HEK293 (cell line): ENCODE data around the gene NRTN.

Experiments
- CTCF ChIA-PET: fragments of 350-600 bp; formaldehyde crosslinking; extraction: SDS; loops from one replicate; lab custom pipeline; 2021; ENCODE audit warnings: antibody characterized with exemption; lab: Yijun Ruan, JAX
- POLR2A ChIA-PET: fragments of 300-600 bp; formaldehyde crosslinking; extraction: SDS; loops from one replicate; lab custom pipeline; 2020; ENCODE audit warnings: antibody characterized with exemption, inconsistent platforms; lab: Yijun Ruan, JAX
- H3K27ac ChIP-seq: fragments of 200-500 bp; sonication (Bioruptor generic); 2 replicates; pipeline ENCODE4 v1.5.1; 2014; ENCODE audit warnings: low read depth, low read length, control low read depth, inconsistent platforms; ENCODE audit errors: extremely low read depth
- H3K36me3 ChIP-seq, 2 experiments: fragments of 200-500 bp in 1 of 2; sonication (Bioruptor generic) in 1 of 2; 1 replicate in 1 of 2; 2 replicates in 1 of 2; pipeline ENCODE4 v1.5.1; 2014 to 2017; ENCODE audit warnings: inconsistent platforms in 2 of 2, low read length in 2 of 2; ENCODE audit not compliant: control insufficient read depth in 2 of 2, insufficient read depth in 1 of 2
- H3K4me1 ChIP-seq: fragments of 200-500 bp; sonication (Bioruptor generic); 2 replicates; pipeline ENCODE4 v1.5.1; 2014; ENCODE audit warnings: mild to moderate bottlenecking, low read length, inconsistent platforms; ENCODE audit not compliant: control insufficient read depth, insufficient read depth
- H3K4me3 ChIP-seq: 2 replicates; pipeline ENCODE4 v1.5.1; 2011; ENCODE audit warnings: low read depth, mild to moderate bottlenecking, control low read depth, low read length, moderate library complexity
- H3K9me3 ChIP-seq: fragments of 200-500 bp; sonication (Bioruptor generic); 2 replicates; pipeline ENCODE4 v1.5.1; 2014; ENCODE audit warnings: low read depth, low read length, inconsistent platforms; ENCODE audit not compliant: control insufficient read depth, insufficient read depth
- GLI4 ChIP-seq: fragments of 450-650 bp; formaldehyde crosslinking; IDR thresholded peaks from 2 replicates; pipeline ENCODE4 v1.5.1; 2016; ENCODE audit warnings: missing biosample characterization, missing genetic modification characterization
- KLF16 ChIP-seq: fragments of 450-650 bp; formaldehyde crosslinking; IDR thresholded peaks from 2 replicates; pipeline ENCODE4 v1.5.1; 2017; ENCODE audit warnings: missing biosample characterization, missing genetic modification characterization
- KLF7 ChIP-seq: fragments of 450-650 bp; formaldehyde crosslinking; IDR thresholded peaks from 2 replicates; pipeline ENCODE4 v1.5.1; 2016; ENCODE audit warnings: missing biosample characterization, missing genetic modification characterization, borderline replicate concordance
- KLF9 ChIP-seq: fragments of 450-650 bp; formaldehyde crosslinking; IDR thresholded peaks from 2 replicates; pipeline ENCODE4 v1.5.1; 2016; ENCODE audit warnings: missing biosample characterization, missing genetic modification characterization, low read depth
- SP2 ChIP-seq: fragments of 450-650 bp; formaldehyde crosslinking; IDR thresholded peaks from 2 replicates; pipeline ENCODE4 v1.5.1; 2016; ENCODE audit warnings: missing biosample characterization, missing genetic modification characterization
- ZBTB1 ChIP-seq: fragments of 450-650 bp; formaldehyde crosslinking; IDR thresholded peaks from 2 replicates; pipeline ENCODE4 v1.5.1; 2016; ENCODE audit warnings: missing biosample characterization, missing genetic modification characterization
- ZBTB17 ChIP-seq: fragments of 450-650 bp; formaldehyde crosslinking; IDR thresholded peaks from 2 replicates; pipeline ENCODE4 v1.5.1; 2016; ENCODE audit warnings: missing biosample characterization, missing genetic modification characterization
- ZFHX2 ChIP-seq: fragments of 450-650 bp; formaldehyde crosslinking; conservative IDR thresholded peaks from 2 replicates; pipeline ENCODE4 v1.5.1; 2016; ENCODE audit warnings: missing biosample characterization, missing genetic modification characterization
- ZNF138 ChIP-seq: fragments of 450-650 bp; formaldehyde crosslinking; IDR thresholded peaks from 2 replicates; pipeline ENCODE4 v1.5.1; 2016; ENCODE audit warnings: missing biosample characterization, missing genetic modification characterization, borderline replicate concordance
- ZNF157 ChIP-seq: fragments of 450-650 bp; formaldehyde crosslinking; IDR thresholded peaks from 2 replicates; pipeline ENCODE4 v1.5.1; 2016; ENCODE audit warnings: missing biosample characterization, missing genetic modification characterization
- ZNF175 ChIP-seq: fragments of 450-650 bp; formaldehyde crosslinking; IDR thresholded peaks from 2 replicates; pipeline ENCODE4 v1.5.1; 2016; ENCODE audit warnings: missing biosample characterization, missing genetic modification characterization
- ZNF24 ChIP-seq: fragments of 450-650 bp; formaldehyde crosslinking; IDR thresholded peaks from 2 replicates; pipeline ENCODE4 v1.5.1; 2016; ENCODE audit warnings: missing biosample characterization, missing genetic modification characterization
- ZNF366 ChIP-seq: fragments of 450-650 bp; formaldehyde crosslinking; conservative IDR thresholded peaks from 2 replicates; pipeline ENCODE4 v1.5.1; 2016; ENCODE audit warnings: missing biosample characterization, missing genetic modification characterization
- ZNF426 ChIP-seq: fragments of 450-650 bp; formaldehyde crosslinking; IDR thresholded peaks from 2 replicates; pipeline ENCODE4 v1.5.1; 2017; ENCODE audit warnings: missing biosample characterization, missing genetic modification characterization, mild to moderate bottlenecking, inconsistent platforms, moderate library complexity
- ZNF473 ChIP-seq: fragments of 450-650 bp; formaldehyde crosslinking; IDR thresholded peaks from 2 replicates; pipeline ENCODE4 v1.5.1; 2017; ENCODE audit warnings: missing biosample characterization, missing genetic modification characterization
- ZNF521 ChIP-seq: fragments of 450-650 bp; formaldehyde crosslinking; IDR thresholded peaks from 2 replicates; pipeline ENCODE4 v1.5.1; 2017; ENCODE audit warnings: missing biosample characterization, mild to moderate bottlenecking, missing genetic modification characterization
- ZNF530 ChIP-seq: fragments of 450-650 bp; formaldehyde crosslinking; IDR thresholded peaks from 2 replicates; pipeline ENCODE4 v1.5.1; 2016; ENCODE audit warnings: low read depth, missing biosample characterization, missing genetic modification characterization
- ZNF600 ChIP-seq: fragments of 450-650 bp; formaldehyde crosslinking; IDR thresholded peaks from 2 replicates; pipeline ENCODE4 v1.5.1; 2016; ENCODE audit warnings: missing biosample characterization, missing genetic modification characterization
- ZNF623 ChIP-seq: fragments of 450-650 bp; formaldehyde crosslinking; IDR thresholded peaks from 2 replicates; pipeline ENCODE4 v1.5.1; 2016; ENCODE audit warnings: missing biosample characterization, missing genetic modification characterization
- ZNF843 ChIP-seq: fragments of 450-650 bp; formaldehyde crosslinking; IDR thresholded peaks from 2 replicates; pipeline ENCODE4 v1.5.1; 2016; ENCODE audit warnings: missing biosample characterization, missing genetic modification characterization
- TF ChIP-seq, protein P1 (sequence below): fragments of 450-650 bp; formaldehyde crosslinking; IDR thresholded peaks from 2 replicates; pipeline ENCODE4 v1.5.1; 2016; ENCODE audit warnings: missing biosample characterization, missing genetic modification characterization

The NRTN gene

DNA sequence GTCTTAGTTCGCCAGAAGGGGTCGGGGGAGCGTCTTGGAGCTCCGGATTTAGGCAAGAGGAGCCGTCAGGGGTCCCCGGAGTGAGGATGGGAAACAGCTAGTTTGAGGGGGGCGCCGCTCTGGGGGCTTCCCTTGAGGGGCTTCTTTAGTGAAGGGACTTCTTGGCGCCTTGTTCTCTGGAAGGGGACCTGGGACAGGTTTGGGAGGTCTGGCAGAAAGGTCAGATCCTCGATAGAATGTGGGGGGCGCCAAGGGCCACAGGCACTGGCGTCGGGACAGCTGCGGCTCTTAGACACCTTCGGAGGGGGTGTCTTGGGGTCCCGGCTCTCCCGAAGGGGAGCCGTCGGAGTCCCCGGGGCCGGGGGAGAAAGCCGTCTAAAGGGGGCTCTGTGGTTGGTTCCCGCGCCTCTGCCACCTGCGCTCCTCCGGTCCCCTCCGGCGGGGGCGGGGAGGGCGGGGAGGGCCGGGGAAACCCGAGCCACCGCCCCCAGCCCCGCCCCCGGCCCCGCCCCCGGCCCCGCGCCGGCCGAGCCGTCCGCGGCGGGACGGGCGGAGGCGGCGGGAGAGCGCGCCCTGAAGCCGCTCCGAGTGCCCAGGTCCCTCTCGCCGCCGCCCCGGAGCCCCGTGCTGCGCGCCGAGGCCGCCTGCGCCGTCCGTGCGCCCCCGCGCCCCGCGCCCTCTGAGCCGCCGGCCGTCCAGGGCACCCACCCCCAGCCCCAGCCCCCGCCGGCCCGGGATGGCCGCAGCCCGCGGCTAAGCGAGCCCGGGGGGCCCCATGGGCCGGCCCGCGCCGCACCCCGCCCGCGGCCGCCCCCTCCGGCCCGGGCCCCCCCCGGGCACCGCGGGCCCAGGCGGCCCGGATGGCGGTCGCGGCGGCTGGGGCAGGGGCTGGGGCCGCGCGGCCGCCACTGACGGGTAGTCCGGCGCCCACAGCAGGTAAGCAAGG is at the start of gene NRTN (continued):
- TF ChIP-seq SP2 (peak; percentile 38; the same call in 1 of the 2 replicates), KLF7 (no peak), ZNF600 (tag by site-specific recombination) (no peak), GLI4 (tag by site-specific recombination) (no peak), ZNF138 (no peak), KLF9 (tag by site-specific recombination) (peak; percentile 71; the same call in 1 of the 2 replicates), ZNF426 (tag by site-specific recombination) (no peak), ZBTB1 (no peak), ZFHX2 (tag by site-specific recombination) (no peak), ZNF521 (tag by site-specific recombination) (no peak)
- TF ChIP-seq, protein P1, sequence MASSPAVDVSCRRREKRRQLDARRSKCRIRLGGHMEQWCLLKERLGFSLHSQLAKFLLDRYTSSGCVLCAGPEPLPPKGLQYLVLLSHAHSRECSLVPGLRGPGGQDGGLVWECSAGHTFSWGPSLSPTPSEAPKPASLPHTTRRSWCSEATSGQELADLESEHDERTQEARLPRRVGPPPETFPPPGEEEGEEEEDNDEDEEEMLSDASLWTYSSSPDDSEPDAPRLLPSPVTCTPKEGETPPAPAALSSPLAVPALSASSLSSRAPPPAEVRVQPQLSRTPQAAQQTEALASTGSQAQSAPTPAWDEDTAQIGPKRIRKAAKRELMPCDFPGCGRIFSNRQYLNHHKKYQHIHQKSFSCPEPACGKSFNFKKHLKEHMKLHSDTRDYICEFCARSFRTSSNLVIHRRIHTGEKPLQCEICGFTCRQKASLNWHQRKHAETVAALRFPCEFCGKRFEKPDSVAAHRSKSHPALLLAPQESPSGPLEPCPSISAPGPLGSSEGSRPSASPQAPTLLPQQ: no peak

DNA sequence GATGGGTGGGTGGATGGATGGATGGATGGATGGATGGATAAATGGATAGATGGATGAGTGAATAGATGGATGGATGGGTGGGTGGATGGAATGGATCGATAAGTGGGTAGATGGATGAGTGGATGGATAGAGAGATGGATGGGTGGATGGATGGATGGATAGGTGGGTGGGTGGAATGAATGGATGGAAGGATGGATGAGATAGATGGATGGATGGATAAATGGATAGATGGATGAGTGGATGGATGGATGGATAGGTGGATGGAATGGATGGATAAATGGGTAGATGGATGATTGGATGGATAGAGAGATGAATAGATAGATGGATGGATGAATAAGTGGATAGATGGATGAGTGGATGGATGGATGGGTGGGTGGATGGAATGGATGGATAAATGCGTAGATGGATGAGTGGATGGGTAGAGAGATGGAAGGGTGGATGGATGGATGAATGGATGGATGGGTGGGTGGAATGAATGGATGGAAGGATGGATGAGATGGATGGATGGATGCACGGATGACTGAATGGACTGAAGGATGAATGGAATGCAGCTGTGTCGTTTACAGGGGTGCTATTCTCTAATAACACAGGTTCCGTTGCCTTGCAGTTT is 42.2 kb upstream of the NRTN start:
- no peaks in the 10 kb centered on the region for H3K9me3 ChIP-seq
- ChIA-PET CTCF (no interaction called here), POLR2A (no interaction called here)
- no peaks in the 10 kb centered on the region for H3K36me3 ChIP-seq
- no peaks in the 10 kb centered on the region for H3K4me1 ChIP-seq
- peak; percentile 99 for TF ChIP-seq ZNF366 (tag by site-specific recombination)
- TF ChIP-seq KLF16 (tag by site-specific recombination): no peak
- TF ChIP-seq ZBTB17 (tag by site-specific recombination): peak; percentile 99
- no peak for TF ChIP-seq ZNF843 (tag by site-specific recombination)
- no peak for TF ChIP-seq ZNF157 (tag by site-specific recombination)
- no peak for TF ChIP-seq ZNF530 (tag by site-specific recombination)
- TF ChIP-seq ZNF623 (tag by site-specific recombination): no peak
- H3K27ac ChIP-seq: no peak overlapping the region
- H3K4me3 ChIP-seq: no peak overlapping the region

DNA sequence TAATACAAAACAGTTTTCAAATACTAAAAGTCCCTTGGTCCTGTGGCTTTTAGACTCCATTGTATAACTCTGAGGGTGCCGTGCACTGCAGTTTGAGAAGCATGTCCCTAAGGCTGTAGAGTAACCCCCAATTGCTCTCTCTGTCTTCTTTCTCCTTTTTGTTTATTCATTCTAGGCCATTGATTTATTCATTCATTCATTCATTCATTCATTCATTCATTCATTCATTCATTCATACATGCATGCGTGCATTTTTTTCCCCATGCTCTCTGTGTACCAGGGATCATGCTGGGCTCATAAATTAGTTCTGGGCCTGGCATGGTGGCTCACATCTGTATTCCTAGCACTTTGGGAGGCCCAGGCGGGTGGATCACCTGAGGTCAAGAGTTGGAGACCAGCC is 39.6 kb upstream of the NRTN start:
- Histone ChIP-seq H3K9me3 (no peaks in the 10 kb centered on the region), H3K4me1 (no peaks in the 10 kb centered on the region), H3K4me3 (no peak overlapping the region), H3K36me3 (no peaks in the 10 kb centered on the region), H3K27ac (no peak overlapping the region)
- POLR2A ChIA-PET: no interaction called here
- no peak for TF ChIP-seq ZNF473
- TF ChIP-seq ZNF175: no peak
- 0 out of 2 replicates have a peak, but pooled peaks have one; percentile 28 for TF ChIP-seq ZNF24 (tag by site-specific recombination)
- CTCF ChIA-PET: interaction anchor here (1.0 kb wide), 1 partner anchor 44 kb away, joined by 5 read pairs; no protein-coding TSS in a partner anchor
